ENCODE results near the gene COPZ2. TPM values are rescaled to one million over a fixed set of nuclear protein-coding genes. Genes with fewer than 3 reads are reported as not detected.

The COPZ2 gene
- total and polyA plus RNA-seq, 9 of the 15 experiments (the other 6 are each of a cell fraction or from before 2014, with no cell fraction given): 0.22 to 0.49 TPM; not detected in 7

DNA sequence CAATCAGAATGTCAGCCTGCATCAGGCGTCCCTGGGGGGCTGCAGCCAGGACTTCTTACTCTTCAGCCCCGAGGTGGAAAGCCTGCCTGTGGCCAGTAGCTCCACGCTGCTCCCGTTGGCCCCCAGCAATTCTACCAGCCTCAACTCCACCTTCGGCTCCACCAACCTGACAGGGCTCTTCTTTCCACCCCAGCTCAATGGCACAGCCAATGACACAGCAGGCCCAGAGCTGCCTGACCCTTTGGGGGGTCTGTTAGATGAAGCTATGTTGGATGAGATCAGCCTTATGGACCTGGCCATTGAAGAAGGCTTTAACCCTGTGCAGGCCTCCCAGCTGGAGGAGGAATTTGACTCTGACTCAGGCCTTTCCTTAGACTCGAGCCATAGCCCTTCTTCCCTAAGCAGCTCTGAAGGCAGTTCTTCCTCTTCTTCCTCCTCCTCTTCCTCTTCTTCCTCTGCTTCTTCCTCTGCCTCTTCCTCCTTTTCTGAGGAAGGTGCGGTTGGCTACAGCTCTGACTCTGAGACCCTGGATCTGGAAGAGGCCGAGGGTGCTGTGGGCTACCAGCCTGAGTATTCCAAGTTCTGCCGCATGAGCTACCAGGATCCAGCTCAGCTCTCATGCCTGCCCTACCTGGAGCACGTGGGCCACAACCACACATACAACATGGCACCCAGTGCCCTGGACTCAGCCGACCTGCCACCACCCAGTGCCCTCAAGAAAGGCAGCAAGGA lies 21.0 kb upstream of the COPZ2 start:
- Histone ChIP-seq H3K36me3 (ENCODE audit: control insufficient read depth, insufficient read depth, low read length) (peaks cover 89% of the 10 kb centered on the region), H3K4me3 (no peak overlapping the region), H3K27ac (ENCODE audit: extremely low read depth, low read depth, low read length) (peak overlapping the region; percentile 17; the same call in 1 of the 3 replicates), H4K20me1 (replicated peaks; ENCODE audit: control insufficient read depth, insufficient read depth, low read length) (peaks cover 10% of the 10 kb centered on the region; the same call in 1 of the 2 replicates), H3K9me1 (ENCODE audit: control insufficient read depth, insufficient read depth, low read length) (peaks cover 10% of the 10 kb centered on the region), H3K9ac (ENCODE audit: insufficient read depth in 1 of 2, low read depth in 2 of 2, low read length in 2 of 2) (no peak overlapping the region), H3K27me3 (ENCODE audit: control insufficient read depth in 2 of 2, insufficient read depth in 2 of 2, low read length in 2 of 2) (no peaks in the 10 kb centered on the region), H3K9me3 (replicated peaks; ENCODE audit: control insufficient read depth, insufficient read depth, low read depth, low read length) (no peaks in the 10 kb centered on the region), H3K4me1 (replicated peaks in 1 of 2; ENCODE audit: control insufficient read depth in 2 of 2, insufficient read depth in 2 of 2, low read length in 2 of 2) (peaks cover 29 to 31% of the 10 kb centered on the region in 2 experiments), H3K4me2 (ENCODE audit: insufficient read depth, low read length) (no peak overlapping the region), H3K79me2 (ENCODE audit: control insufficient read depth, insufficient read depth, low read length) (peaks cover 32% of the 10 kb centered on the region), H2AFZ (ENCODE audit: low read depth, low read length) (no peak overlapping the region)
- CTCF ChIA-PET (ENCODE audit: low intra/inter-chr PET ratio): no interaction called here
- intact Hi-C loops (cut with micrococcal nuclease) (no loop called here), in situ Hi-C loops (cut with MboI) (no loop called here)
- DNase-seq (ENCODE audit: extremely low read depth in 1 of 4, low spot score in 3 of 4) (no peak), ATAC-seq (no peak), FAIRE-seq (no peak)
- TF ChIP-seq POLR2G (IDR thresholded peaks at IDR 0.05; ENCODE audit: low read depth, low read length) (peak; percentile 35; the same call in 1 of the 2 replicates), RBFOX2 (IDR thresholded peaks at IDR 0.05; ENCODE audit: low read depth, low read length) (peak; percentile 47), CREB1 (IDR thresholded peaks at IDR 0.05) (no peak), CREB1 (CRISPR knock-in tag; IDR thresholded peaks at IDR 0.05) (no peak)
- TF ChIP-seq, protein P1, sequence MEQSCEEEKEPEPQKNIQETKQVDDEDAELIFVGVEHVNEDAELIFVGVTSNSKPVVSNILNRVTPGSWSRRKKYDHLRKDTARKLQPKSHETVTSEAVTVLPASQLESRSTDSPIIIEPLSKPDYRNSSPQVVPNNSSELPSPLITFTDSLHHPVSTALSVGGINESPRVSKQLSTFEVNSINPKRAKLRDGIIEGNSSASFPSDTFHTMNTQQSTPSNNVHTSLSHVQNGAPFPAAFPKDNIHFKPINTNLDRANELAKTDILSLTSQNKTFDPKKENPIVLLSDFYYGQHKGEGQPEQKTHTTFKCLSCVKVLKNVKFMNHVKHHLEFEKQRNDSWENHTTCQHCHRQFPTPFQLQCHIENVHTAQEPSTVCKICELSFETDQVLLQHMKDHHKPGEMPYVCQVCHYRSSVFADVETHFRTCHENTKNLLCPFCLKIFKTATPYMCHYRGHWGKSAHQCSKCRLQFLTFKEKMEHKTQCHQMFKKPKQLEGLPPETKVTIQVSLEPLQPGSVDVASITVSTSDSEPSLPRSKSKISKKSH (CRISPR knock-in tag; IDR thresholded peaks at IDR 0.05): no peak
- WGBS (ENCODE audit: insufficient coverage, low coverage, missing lambda C conversion rate): 96% methylated on average over 10 of the region's 11 CpGs
- POLR2A ChIA-PET: interaction anchor here (0.7 to 6.5 kb wide), 8 partner anchors 10 to 329 kb away, joined by 3 to 74 read pairs (median 4); partner anchors contain the start of gene NFE2L1
- BruUV-seq (replicated peaks): no TSS peak

Data from K562 (cell line).